Stimulated activated effector memory CD8-positive, alpha-beta T cell treated with anti-CD3 and anti-CD28 coated beads, Interleukin-12 subunit alpha, Interleukin-12 subunit beta, amount 100 ng/mL, for 72 hours (primary cell): Measurements from ENCODE around the gene TAF10.

Experiments used
- ATAC-seq: fragments of 150-1000 bp; cut with Tn5 transposase; 2 replicates; pipeline ENCODE4 v1.10.0; 2021
- DNase-seq, 2 donors: peaks; one replicate each; pipeline ENCODE4 v3.0.0; 2021 to 2022; ENCODE audit warnings: low spot score in 2 of 2
- H3K27ac Mint-ChIP-seq: one replicate; pipeline ENCODE4 v1.8.0; 2022; ENCODE audit warnings: mild to moderate bottlenecking, mixed read lengths
- H3K36me3 Mint-ChIP-seq: one replicate; pipeline ENCODE4 v1.8.0; 2022; ENCODE audit warnings: mild to moderate bottlenecking, mixed read lengths
- H3K4me1 Mint-ChIP-seq: one replicate; pipeline ENCODE4 v1.8.0; 2022; ENCODE audit warnings: mixed read lengths
- H3K4me3 Mint-ChIP-seq: one replicate; pipeline ENCODE4 v1.8.0; 2022; ENCODE audit warnings: mild to moderate bottlenecking, mixed read lengths
- H3K9me3 Mint-ChIP-seq: one replicate; pipeline ENCODE4 v1.8.0; 2022; ENCODE audit warnings: mixed read lengths

TAF10 gene

GRCh38 chr11:6612213-6613041 lies at the start of gene TAF10:
Gene TAF10, minus strand, starts transcription at chr11:6612216. Its CDS starts 27 bp downstream, at chr11:6612189.
- peak; percentile 86 to 96 for DNase-seq
- peak; percentile 90 for ATAC-seq
- H3K4me1 Mint-ChIP-seq: peaks cover 36% of the 10 kb centered on the region
- no peaks in the 10 kb centered on the region for H3K9me3 Mint-ChIP-seq
- H3K36me3 Mint-ChIP-seq: peaks cover 42% of the 10 kb centered on the region
- no peak within 1 kb of the TSS for H3K4me3 Mint-ChIP-seq
- no peak within 1 kb of the TSS for H3K27ac Mint-ChIP-seq

GRCh38 chr11:6660712-6661111 lies 48.7 kb upstream of the TAF10 start:
- DNase-seq: no peak
- H3K9me3 Mint-ChIP-seq: no peaks in the 10 kb centered on the region
- H3K4me3 Mint-ChIP-seq: no peak overlapping the region
- peaks cover 25% of the 10 kb centered on the region for H3K4me1 Mint-ChIP-seq
- H3K27ac Mint-ChIP-seq: no peak overlapping the region
- no peak for ATAC-seq
- H3K36me3 Mint-ChIP-seq: no peaks in the 10 kb centered on the region

- peaks cover 19% of the 10 kb centered on the region for H3K4me1 Mint-ChIP-seq
- no peak overlapping the region for H3K4me3 Mint-ChIP-seq
- no peaks in the 10 kb centered on the region for H3K9me3 Mint-ChIP-seq
These were observed 46.6 kb upstream of the TAF10 start for GRCh38 chr11:6658647-6659046.

GRCh38 chr11:6657346-6657745 lies 45.3 kb upstream of the TAF10 start:
- Mint-ChIP-seq H3K9me3 (no peaks in the 10 kb centered on the region), H3K4me3 (no peak overlapping the region), H3K4me1 (peaks cover 10% of the 10 kb centered on the region), H3K27ac (no peak overlapping the region), H3K36me3 (no peaks in the 10 kb centered on the region)
- ATAC-seq (no peak), DNase-seq (no peak)

More at GRCh38 chr11:6658647-6659046, 46.6 kb upstream of the TAF10 start:
- DNase-seq (no peak), ATAC-seq (no peak)
- no peaks in the 10 kb centered on the region for H3K36me3 Mint-ChIP-seq
- no peak overlapping the region for H3K27ac Mint-ChIP-seq

- Mint-ChIP-seq H3K4me3 (peak overlapping the region; percentile 65), H3K9me3 (no peaks in the 10 kb centered on the region), H3K4me1 (peaks cover 10% of the 10 kb centered on the region), H3K27ac (peak overlapping the region; percentile 21), H3K36me3 (no peaks in the 10 kb centered on the region)
- DNase-seq: no peak
- no peak for ATAC-seq
These were observed 44.9 kb upstream of the TAF10 start for GRCh38 chr11:6656936-6657335.

GRCh38 chr11:6656584-6656915 lies 44.5 kb upstream of the TAF10 start:
- Mint-ChIP-seq H3K4me3 (peak overlapping the region; percentile 65), H3K9me3 (no peaks in the 10 kb centered on the region), H3K4me1 (peaks cover 10% of the 10 kb centered on the region), H3K27ac (peak overlapping the region; percentile 21), H3K36me3 (no peaks in the 10 kb centered on the region)
- DNase-seq (no peak), ATAC-seq (no peak)

GRCh38 chr11:6655790-6656583 lies 44.0 kb upstream of the TAF10 start, which contains the start of gene DCHS1:
Gene DCHS1, minus strand, starts transcription at chr11:6655809. Its CDS starts 14,196 bp downstream, at chr11:6641613.
- no peak for DNase-seq
- Mint-ChIP-seq H3K36me3 (no peaks in the 10 kb centered on the region), H3K4me1 (peaks cover 10% of the 10 kb centered on the region), H3K4me3 (peak within 1 kb of the TSS; percentile 65), H3K27ac (peak within 1 kb of the TSS; percentile 21), H3K9me3 (no peaks in the 10 kb centered on the region)
- no peak for ATAC-seq

- Mint-ChIP-seq H3K36me3 (no peaks in the 10 kb centered on the region), H3K4me3 (peak overlapping the region; percentile 65), H3K4me1 (peaks cover 10% of the 10 kb centered on the region), H3K9me3 (no peaks in the 10 kb centered on the region), H3K27ac (no peak overlapping the region)
- no peak for DNase-seq
- ATAC-seq: peak; percentile 78
These were observed 43.2 kb upstream of the TAF10 start for GRCh38 chr11:6655020-6655789.

- Mint-ChIP-seq H3K27ac (no peak overlapping the region), H3K4me3 (no peak overlapping the region), H3K9me3 (no peaks in the 10 kb centered on the region), H3K4me1 (peaks cover 10% of the 10 kb centered on the region), H3K36me3 (no peaks in the 10 kb centered on the region)
- DNase-seq (no peak), ATAC-seq (peak; percentile 33)
These were observed 42.4 kb upstream of the TAF10 start for GRCh38 chr11:6654281-6655019.

- peaks cover 10% of the 10 kb centered on the region for H3K4me1 Mint-ChIP-seq
- H3K36me3 Mint-ChIP-seq: no peaks in the 10 kb centered on the region
- DNase-seq (no peak), ATAC-seq (no peak)
- H3K27ac Mint-ChIP-seq: no peak overlapping the region
- H3K4me3 Mint-ChIP-seq: no peak overlapping the region
- no peaks in the 10 kb centered on the region for H3K9me3 Mint-ChIP-seq
These were observed 41.6 kb upstream of the TAF10 start for GRCh38 chr11:6653656-6654055.

- Mint-ChIP-seq H3K9me3 (no peaks in the 10 kb centered on the region), H3K4me3 (no peak overlapping the region), H3K36me3 (no peaks in the 10 kb centered on the region), H3K27ac (no peak overlapping the region), H3K4me1 (peaks cover 10% of the 10 kb centered on the region)
- ATAC-seq: no peak
- no peak for DNase-seq
These were observed 41.1 kb upstream of the TAF10 start for GRCh38 chr11:6653097-6653496.

- Mint-ChIP-seq H3K36me3 (no peaks in the 10 kb centered on the region), H3K4me1 (peaks cover 10% of the 10 kb centered on the region), H3K9me3 (no peaks in the 10 kb centered on the region), H3K4me3 (no peak overlapping the region), H3K27ac (no peak overlapping the region)
- no peak for DNase-seq
- ATAC-seq: no peak
These were observed 40.2 kb upstream of the TAF10 start for GRCh38 chr11:6652182-6652581.

- no peaks in the 10 kb centered on the region for H3K36me3 Mint-ChIP-seq
- peak; percentile 71 for ATAC-seq
- DNase-seq: no peak
- no peak overlapping the region for H3K4me3 Mint-ChIP-seq
- H3K4me1 Mint-ChIP-seq: peaks cover 2% of the 10 kb centered on the region
- H3K27ac Mint-ChIP-seq: no peak overlapping the region
- no peaks in the 10 kb centered on the region for H3K9me3 Mint-ChIP-seq
These were observed 39.0 kb upstream of the TAF10 start for GRCh38 chr11:6650980-6651379.

GRCh38 chr11:6650104-6650503 lies 38.1 kb upstream of the TAF10 start:
- no peak for ATAC-seq
- no peak overlapping the region for H3K27ac Mint-ChIP-seq
- H3K4me3 Mint-ChIP-seq: no peak overlapping the region
- H3K4me1 Mint-ChIP-seq: peaks cover 3% of the 10 kb centered on the region
- DNase-seq: no peak
- no peaks in the 10 kb centered on the region for H3K36me3 Mint-ChIP-seq
- no peaks in the 10 kb centered on the region for H3K9me3 Mint-ChIP-seq

GRCh38 chr11:6648501-6648900 lies 36.5 kb upstream of the TAF10 start:
- ATAC-seq (no peak), DNase-seq (no peak)
- no peak overlapping the region for H3K27ac Mint-ChIP-seq
- peaks cover 7% of the 10 kb centered on the region for H3K4me1 Mint-ChIP-seq
- H3K4me3 Mint-ChIP-seq: no peak overlapping the region
- H3K9me3 Mint-ChIP-seq: no peaks in the 10 kb centered on the region
- no peaks in the 10 kb centered on the region for H3K36me3 Mint-ChIP-seq
